HL-60/S4 treated with phorbol 12-myristate 13-acetate at 8.2 ng/mL for 4 days and 3 days (cell line): Measurements from ENCODE around the gene GTF2H4.

Experiments used
- in situ Hi-C: fragments of 300-500 bp; cut with MboI; formaldehyde crosslinking; loops from 2 replicates; pipeline ENCODE4 v1.15.0; 2022; ENCODE audit warnings: low sequenced_read_pairs

GTF2H4 gene

GRCh38 chr6:30882204-30882758 is 25.7 kb upstream of the GTF2H4 start:
- in situ Hi-C loops, result no loop called here

GRCh38 chr6:30882759-30883684 is 25.0 kb upstream of the GTF2H4 start:
- in situ Hi-C loops, result no loop called here

- in situ Hi-C loops, result no loop called here
Measured at GRCh38 chr6:30883685-30884520, 24.1 kb upstream of the GTF2H4 start, which contains the start of gene DDR1. Gene DDR1 (plus strand): TSS chr6:30884519. CDS start chr6:30888730, 4,211 bp downstream.

DNA sequence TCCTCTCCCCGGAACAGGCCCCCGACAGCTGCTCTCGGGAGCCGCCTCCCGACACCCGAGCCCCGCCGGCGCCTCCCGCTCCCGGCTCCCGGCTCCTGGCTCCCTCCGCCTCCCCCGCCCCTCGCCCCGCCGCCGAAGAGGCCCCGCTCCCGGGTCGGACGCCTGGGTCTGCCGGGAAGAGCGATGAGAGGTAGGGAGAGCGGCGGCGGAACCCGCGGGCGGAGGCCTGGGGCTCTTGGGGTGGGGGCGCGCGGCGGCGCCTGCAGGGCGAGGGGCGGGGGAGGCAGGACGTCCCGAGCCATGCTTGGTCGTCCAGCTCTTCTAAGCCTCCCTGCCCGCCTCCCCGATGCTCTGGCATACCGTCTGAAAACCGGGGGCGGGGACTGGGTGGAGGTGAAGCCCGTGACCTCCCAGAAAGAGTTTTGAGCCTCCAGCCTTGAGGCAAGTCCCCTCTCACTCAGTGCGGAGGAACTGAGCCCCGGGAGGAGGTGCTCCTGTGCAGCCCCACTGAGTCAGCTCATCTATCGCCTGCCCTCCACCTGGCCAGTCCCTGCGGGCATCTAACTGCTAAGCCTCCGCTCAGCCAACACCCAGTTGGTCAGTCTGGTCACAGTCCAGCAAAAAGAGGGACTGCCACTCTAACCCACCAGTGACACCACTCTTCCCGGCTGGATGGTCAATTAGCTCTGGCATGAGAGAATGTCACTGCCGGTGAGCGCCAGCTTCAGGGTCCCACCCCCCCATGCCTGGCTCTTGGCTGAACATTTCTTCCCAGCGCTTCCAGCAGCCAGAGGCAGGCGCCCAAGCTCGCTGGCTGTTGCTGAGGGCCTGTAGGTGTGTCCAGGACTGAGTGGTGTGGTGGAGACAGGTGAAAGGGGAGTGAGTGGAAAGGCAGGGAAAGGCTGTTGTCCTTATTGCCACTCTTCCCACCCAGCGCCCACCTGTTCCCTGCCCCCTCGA is 23.2 kb upstream of the GTF2H4 start:
- in situ Hi-C loops, result no loop called here

DNA sequence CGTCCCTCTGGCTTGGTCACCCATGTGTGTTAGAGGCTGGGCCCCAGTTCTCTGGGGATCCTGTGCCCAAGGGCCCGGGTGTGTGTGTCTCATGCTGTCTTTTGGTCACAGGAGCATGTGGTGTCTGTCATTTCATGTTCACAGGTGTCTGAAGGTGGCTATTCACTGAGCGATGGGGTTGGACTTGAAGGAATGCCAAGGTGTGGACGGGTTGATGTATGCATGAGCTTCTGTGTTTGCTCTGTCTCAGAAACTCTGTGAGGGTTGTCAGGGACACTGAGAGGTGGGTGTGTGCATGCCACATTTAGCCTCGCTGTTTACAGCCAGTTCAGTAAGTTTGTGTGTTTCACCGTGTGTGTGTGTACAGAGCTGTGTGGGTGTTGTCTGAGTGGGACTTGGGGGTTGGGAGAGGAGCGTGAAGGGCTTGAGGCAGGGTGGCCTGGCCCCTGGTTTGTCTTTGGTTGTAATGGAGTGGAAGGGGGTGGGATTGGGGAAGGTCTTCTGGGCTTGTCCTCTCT is 22.5 kb upstream of the GTF2H4 start:
- in situ Hi-C loops, result no loop called here

DNA sequence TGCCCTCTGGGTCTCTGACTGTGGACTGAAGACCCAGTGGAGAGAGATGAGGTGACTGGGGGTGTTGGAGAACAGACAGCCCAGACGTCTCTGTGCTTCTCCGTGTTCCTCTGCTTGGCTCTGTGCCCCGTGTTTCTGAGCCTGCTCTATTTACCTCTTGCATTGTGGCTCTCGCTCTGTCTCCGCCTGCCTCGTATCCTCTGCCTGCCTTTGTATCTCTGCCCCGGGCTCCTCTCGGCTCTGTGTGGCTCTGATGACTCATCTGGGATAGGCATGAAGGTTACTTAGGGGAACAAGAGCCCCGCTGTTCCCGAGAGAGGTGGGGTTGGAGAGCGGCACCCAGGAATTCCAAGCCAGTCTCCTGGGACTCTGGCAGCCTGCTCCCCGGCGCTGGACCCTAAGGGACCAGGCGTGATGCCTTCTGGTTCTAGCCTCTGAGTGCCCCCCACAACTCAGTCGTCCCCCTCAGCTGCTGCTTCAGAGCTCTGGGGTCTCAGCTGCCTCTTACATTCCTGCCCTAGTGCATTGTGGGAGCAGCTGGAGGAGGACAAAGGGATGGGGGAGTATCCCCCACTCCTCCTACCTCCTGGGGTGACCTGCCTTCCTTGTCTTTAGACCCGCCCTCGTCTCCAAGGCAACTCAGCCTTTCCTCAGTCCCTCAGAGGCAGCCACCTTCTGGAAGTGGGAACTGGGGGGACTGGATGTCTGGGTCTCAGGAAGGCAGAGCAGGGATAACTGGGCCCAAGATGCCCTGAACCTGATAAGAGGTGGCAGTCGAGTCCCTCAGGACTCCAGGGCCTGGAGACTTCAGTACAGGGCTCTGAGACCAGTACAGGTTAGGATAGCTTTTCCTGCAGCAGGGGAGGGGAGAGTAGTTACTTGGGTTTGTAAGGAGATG is 21.8 kb upstream of the GTF2H4 start:
- in situ Hi-C loops, result no loop called here

- in situ Hi-C loops, result no loop called here
Measured at GRCh38 chr6:30886897-30887255, 21.1 kb upstream of the GTF2H4 start.

DNA sequence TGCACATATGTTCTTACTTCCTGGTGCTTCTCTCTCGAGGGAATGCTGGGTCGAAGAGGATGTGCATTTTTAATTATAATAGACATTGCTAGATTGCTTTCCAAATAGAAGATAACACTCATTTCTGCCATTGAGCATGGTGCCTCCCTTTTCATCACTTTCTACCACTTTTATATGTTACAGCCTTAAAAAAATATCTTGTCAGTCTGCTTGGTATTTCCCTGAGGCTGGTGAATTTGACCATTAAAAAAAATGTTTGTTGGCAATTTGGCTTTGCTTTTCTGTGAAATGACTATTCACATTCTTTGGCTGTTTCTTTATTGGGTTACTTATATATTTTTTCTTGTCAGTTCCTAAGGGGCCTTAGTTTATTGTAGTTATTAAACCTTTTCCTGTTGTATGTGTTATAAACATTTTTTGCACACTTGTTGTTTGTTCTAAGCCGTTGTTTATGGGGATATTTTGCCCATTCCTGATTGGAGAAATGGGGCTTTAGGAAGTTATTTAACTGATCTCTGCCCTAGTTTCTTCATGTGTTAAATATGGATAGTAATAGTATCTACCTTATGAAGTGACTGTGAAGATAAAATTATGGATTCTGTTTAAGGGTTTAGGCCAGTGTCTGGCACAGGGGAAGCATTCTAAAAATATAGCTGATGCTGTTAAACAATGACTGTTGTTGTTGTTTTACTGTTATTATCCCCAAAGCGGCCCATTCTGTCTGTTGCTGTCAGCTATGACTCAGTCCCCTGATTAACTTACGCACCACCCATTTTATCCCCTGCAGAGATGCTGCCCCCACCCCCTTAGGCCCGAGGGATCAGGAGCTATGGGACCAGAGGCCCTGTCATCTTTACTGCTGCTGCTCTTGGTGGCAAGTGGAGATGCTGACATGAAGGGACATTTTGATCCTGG is 19.8 kb upstream of the GTF2H4 start:
- in situ Hi-C loops, result no loop called here

DNA sequence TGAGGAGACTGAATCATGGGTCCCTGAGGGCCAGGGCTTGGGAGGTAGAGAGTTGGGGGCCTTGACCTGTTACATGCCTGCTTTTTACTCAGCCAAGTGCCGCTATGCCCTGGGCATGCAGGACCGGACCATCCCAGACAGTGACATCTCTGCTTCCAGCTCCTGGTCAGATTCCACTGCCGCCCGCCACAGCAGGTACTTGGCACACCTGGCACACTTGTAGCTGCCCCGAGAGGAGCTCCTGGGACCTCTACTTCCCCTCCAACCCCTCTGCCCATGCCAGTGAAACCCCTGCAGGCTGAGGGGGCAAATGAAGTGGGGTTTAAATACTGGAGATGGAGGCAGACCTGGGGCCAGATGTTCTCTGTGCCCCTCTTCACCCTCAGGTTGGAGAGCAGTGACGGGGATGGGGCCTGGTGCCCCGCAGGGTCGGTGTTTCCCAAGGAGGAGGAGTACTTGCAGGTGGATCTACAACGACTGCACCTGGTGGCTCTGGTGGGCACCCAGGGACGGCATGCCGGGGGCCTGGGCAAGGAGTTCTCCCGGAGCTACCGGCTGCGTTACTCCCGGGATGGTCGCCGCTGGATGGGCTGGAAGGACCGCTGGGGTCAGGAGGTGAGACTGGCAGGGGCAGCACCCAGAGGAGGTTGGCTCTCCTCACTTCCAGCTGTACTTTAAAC is 19.1 kb upstream of the GTF2H4 start:
- in situ Hi-C loops, result no loop called here

- in situ Hi-C loops, result no loop called here
Measured at GRCh38 chr6:30889496-30889885, 18.5 kb upstream of the GTF2H4 start.

- in situ Hi-C loops, result no loop called here
Measured at GRCh38 chr6:30889921-30890645, 17.9 kb upstream of the GTF2H4 start.

DNA sequence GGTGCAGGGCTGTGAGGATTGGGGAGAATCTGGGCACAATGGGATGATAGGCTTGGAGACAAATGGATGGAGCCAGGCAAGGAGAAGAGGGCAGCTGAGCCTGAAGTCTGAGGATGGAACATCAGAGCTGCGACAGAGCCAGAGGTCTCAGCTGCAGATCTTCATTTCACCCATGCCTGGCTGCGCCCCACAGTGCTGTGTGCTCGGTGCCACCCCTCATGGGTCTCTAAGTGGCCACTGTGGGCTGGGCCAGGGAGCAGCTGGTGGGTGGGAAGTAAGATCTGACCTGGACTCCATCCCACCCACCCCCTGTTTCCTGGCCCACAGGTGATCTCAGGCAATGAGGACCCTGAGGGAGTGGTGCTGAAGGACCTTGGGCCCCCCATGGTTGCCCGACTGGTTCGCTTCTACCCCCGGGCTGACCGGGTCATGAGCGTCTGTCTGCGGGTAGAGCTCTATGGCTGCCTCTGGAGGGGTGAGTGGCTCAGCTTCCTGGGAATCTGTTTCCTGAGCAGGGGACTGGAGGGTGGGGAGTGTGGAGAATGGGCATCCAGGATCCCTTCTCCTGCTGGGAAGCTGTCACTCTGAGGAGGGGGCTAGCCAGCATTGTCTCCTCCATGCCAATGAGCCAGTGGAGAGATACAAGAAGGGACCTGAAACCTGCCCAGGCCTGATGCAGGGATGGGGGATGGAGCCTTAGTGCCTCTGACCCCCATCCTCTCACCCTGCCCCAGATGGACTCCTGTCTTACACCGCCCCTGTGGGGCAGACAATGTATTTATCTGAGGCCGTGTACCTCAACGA is 17.2 kb upstream of the GTF2H4 start:
- in situ Hi-C loops, result no loop called here

- in situ Hi-C loops, result no loop called here
Measured at GRCh38 chr6:30891450-30891723, 16.6 kb upstream of the GTF2H4 start.

DNA sequence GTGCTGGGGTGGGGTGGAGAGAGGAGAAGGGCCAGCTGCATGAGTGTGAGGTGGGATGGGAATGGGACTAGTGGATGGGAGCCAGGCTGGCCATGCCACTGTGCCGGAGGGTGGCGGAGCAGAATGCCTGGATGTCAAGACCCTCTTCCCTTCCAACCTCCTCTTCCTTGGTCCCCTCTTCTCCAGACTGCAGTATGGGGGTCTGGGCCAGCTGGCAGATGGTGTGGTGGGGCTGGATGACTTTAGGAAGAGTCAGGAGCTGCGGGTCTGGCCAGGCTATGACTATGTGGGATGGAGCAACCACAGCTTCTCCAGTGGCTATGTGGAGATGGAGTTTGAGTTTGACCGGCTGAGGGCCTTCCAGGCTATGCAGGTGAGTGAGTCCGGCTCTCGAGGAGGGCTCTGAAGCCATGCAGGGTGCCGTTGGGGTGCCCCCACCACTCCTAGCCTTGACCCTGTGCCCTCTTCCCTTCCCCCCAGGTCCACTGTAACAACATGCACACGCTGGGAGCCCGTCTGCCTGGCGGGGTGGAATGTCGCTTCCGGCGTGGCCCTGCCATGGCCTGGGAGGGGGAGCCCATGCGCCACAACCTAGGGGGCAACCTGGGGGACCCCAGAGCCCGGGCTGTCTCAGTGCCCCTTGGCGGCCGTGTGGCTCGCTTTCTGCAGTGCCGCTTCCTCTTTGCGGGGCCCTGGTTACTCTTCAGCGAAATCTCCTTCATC is 16.0 kb upstream of the GTF2H4 start:
- in situ Hi-C loops, result no loop called here

DNA sequence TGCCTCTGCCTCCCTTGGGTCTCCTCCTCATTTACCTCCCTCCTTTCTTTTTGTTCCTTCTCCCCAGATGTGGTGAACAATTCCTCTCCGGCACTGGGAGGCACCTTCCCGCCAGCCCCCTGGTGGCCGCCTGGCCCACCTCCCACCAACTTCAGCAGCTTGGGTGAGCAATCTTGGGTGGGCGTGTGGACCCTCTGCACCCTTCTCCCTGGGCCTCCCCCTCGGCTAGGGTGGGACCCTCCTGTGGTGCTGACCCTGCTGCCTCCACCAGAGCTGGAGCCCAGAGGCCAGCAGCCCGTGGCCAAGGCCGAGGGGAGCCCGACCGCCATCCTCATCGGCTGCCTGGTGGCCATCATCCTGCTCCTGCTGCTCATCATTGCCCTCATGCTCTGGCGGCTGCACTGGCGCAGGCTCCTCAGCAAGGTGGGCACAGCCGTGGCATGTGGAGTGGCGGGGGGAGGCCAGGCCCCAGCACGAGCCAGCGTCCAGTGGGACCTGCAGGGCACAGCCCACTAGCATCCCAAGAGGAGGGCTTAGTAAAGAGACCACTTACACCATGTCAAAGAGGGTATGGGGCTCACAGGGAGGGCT is 14.9 kb upstream of the GTF2H4 start:
- in situ Hi-C loops, result no loop called here
